GM20431 (cell line): ENCODE results near the gene SNAPC2.

Experiments
- in situ Hi-C: fragments of 300-500 bp; cut with MseI, MboI; formaldehyde crosslinking; loops from one replicate; pipeline ENCODE4 v1.15.0; 2020; ENCODE audit warnings: low sequenced_read_pairs; ENCODE audit not compliant: unreplicated experiment

The SNAPC2 gene

GRCh38 chr19:7961920-7962626 is 41.9 kb downstream of the SNAPC2 start:
- in situ Hi-C loops: no loop called here

GRCh38 chr19:7962644-7963268 is 42.6 kb downstream of the SNAPC2 start:
- in situ Hi-C loops: no loop called here

- in situ Hi-C loops: no loop called here
Measured at GRCh38 chr19:7963566-7963965, 43.4 kb downstream of the SNAPC2 start.

DNA sequence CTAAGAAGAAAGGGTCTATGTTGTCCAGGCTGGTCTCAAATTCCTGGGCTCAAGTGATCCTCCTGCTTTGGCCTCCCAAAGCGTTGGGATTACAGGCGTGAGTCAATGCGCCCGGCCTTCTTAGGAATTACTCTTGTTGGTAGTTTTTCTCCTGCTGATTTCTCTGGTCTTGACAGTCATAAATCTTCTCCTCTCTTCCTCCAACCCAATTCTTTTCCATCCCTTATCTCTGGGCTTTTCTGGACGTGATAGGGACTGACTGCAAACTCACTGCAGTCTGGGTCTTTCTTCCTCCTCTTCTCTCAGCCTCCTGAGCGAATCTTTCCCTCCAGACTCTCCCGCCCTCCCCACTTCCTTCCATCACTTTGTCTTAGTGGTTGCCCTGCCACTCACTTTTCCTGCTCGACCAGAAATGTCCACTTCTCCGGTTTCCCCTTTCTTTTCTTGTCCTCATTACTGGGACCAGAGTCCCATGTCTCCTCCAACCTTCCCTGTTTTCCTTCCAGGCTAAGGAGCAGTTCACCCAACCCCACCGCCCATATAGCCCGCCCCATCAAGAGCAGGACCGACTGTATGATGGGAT is 45.2 kb downstream of the SNAPC2 start:
- in situ Hi-C loops: no loop called here

DNA sequence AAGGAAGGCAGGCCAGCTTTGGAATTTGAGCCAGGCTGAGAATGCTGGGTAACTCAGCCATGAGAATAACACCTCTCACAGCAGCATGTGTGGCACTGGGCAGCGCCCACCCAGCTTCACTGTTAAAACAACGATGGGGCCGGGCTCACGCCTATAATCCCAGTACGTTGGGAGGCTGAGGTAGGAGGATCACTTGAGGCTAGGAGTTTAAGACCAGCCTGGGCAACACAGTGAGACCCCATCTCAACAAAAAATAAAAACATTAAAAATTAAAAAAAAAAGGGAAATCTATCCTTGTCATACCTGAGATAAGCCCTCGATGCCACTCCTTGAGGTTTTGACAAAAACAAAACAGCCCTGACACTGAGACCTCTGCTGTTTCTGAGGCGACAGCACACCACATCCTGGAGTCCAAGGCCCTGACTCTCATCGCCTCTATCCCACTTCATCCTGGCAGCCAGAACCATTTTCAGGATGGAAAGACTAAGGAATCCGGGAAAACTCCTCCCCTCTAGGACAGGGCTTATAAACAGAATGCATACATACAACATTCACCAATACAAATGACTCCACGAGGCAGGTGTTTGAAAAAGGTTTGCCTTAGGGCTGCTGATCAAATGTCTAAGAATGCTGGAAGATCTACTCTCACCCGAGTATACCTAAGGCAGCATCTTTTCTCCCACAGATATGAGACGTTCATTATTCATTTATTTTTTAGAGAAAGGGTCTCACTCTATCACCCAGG is 46.0 kb downstream of the SNAPC2 start:
- in situ Hi-C loops: no loop called here

- in situ Hi-C loops: no loop called here
Measured at GRCh38 chr19:7968008-7968795, 48.1 kb downstream of the SNAPC2 start.

DNA sequence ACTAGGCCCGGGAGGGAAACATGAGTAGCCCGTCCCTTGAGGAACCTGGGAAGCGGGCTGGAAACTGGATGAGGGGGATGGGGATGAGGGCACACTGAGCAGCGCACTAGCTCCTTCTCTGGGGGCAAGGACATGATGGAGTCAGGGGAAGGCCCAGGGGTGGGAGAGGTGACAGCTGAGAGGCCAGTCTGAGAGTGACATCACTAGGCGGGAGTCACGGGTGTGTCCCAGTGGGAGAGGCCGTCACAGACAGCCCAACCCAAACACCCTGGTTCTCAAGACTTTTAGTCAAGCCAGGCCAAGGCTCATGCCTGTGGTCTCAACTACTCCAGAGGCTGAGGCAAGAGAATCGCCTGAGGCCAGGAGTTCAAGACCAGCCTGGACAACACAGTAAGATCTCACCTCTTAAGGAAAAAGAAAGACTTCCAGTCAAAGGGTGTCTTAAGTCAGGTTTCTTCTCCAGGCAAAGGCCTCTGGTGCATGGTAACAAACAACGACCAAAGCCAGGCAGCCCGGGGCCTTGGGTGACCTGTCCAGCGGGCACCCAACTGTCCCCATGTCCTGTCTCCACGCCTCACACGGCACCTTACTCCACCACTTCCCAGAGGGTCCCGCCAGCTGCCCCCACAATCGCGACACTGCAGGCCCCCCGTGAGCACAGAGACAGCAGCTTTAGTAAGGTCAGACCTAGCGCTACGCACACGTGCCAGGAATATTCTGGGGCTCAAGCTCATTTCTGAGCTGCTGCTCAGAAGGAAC is 48.8 kb downstream of the SNAPC2 start:
- in situ Hi-C loops: no loop called here

DNA sequence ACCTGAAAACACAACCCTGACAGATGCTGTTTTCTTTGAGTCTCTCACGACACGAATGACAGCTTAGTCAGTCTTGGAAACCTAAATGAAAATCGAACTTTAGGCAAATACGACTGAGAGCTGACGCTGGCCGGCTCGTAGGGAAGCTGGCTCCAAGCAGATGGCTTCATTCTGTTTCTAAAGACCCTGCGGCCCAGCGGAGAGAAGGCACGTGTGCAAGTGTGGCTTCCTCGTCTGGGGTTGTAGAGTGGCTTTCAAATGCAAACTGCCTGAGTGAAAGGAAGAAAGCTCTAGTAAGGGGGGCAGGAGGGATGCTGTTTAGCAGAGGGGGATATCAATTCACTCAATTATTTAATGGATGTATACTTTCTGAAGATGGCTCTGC is 49.4 kb downstream of the SNAPC2 start:
- in situ Hi-C loops: no loop called here

- in situ Hi-C loops: no loop called here
Measured at GRCh38 chr19:7970716-7971448, 50.7 kb downstream of the SNAPC2 start.

- in situ Hi-C loops: no loop called here
Measured at GRCh38 chr19:7971553-7972520, 51.7 kb downstream of the SNAPC2 start.
